HG03108 (cell line): Measurements from ENCODE around the gene SGSM2.

Source experiments
- ATAC-seq: cut with Tn5 transposase; IDR thresholded peaks from one replicate; pipeline ENCODE4 v1.9.1; 2021; ENCODE audit warnings: moderate library complexity; ENCODE audit not compliant: unreplicated experiment

SGSM2 gene

DNA sequence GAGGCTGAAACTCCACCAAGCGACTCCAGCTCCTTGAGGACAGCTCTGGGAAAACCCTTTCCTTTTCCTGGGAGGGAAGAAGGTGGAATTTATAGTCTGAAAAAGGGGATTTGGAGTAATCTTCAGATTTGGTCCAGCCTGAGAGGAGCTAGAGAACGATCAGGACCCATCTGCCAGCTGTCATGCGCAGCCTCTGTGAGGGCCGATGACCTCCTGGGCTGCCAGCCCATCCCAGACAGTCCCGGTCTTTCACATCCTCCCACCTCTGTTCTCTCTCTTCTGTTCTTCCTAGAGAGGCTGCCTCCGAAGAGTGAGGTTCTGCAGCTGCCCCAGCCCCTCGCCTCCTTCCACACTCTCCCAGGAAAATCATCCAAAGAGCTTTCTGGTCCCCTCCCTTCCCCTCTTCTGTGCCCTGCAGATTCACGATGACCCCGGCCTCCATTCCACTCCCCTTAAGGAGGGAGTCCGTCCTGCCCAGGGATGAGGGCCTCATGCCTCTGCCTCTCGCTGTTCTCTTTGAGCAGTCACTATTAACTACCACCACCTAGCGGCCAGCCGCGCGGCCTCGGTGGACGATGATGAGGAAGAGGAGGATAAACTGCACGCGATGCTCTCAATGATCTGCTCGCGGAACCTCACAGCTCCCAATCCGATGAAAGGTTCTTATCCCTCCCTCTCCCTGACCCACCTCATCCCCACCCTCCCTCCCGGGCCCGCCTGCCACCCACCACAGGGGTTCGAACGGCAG lies 29.6 kb downstream of the SGSM2 start:
- ATAC-seq: no peak

DNA sequence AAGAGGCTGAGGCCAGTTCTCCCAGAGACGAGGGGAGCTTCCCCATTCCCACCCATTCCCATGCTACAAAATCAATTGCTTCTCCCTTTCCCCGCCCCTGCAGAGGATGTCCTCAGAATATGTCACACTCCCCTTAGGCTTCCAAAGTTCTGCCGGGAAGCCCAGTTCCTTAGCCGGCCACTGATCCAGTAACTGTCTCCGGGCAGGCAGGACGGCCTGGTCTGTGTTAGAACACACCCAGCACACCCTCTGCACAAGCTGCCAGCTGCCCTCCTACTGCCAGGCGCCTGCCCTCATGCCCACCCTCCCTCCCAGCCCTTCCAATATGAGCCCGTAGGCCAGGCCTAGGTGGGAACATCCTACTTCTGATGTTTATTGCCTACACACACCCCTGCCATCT lies 31.1 kb downstream of the SGSM2 start:
- ATAC-seq: no peak

DNA sequence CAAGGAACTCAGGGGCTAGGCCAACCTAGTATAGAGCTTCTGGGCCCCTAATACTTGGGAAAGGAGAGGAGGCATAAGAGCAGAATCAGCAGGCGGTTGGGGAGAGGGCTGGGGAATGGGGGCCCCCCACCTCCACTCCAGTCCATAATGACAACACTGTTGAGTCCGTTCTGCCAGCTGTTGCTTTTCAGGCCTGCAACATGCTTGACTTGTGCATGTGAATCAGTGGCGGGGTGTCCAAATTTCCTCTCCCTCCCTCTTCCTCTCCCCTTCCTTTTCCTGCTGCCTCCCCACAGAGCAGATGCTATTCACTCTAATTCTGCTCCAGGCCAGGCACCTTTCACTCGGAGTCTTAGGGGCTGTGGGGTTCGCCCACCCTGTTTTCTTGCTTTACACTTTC lies 31.7 kb downstream of the SGSM2 start:
- ATAC-seq: no peak

DNA sequence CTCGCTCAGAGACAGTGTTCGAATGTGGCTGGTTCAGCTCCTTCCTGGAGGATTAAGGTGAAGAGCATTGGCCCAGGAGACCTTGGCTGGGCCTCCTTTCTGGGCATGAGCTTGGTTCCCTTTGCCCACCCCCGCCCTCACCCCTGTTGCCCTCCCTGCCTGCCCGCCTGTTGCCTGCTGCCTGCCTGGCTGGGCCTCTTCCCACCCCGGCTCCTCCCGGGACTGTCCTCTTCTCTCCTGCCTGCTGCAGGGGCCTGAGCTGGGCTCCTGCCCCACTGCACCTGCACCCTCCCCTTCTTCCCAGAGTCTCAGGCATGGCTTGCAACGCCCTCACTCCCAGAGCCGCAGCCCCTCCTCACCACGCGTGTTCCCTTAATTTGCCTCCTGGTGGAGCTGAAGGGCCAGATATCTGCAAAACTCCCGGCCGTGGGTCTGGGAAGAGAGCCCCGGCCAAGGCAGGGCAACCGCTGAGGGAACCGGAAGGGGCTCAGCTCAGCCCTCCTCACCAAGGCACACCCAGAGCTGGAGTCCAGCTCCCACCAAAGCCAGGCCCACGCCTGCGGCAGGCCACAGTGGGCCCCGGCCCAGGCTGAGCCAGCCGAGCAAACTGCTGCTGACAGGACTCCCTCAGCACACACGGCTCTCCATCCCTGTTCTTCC lies 32.4 kb downstream of the SGSM2 start:
- ATAC-seq: no peak

DNA sequence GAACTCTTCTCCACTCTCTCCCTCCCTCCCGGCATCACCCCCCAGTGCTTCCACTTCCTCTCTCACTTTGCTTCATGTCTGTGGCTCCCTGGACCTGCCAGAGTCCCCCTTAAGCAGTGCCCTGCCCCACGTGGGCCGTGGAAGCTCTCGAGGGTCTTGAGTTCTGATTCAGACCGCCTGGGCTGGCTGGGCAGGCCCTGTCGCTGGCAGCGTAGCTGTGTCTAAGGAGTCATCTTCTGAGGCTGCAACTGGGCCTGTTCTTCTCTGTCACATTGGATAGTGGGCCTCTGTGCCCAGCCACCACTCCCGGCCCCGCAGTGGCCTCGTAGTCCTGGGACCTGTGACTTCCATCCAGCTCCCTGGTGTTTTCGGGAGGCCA lies 32.9 kb downstream of the SGSM2 start:
- ATAC-seq: no peak

DNA sequence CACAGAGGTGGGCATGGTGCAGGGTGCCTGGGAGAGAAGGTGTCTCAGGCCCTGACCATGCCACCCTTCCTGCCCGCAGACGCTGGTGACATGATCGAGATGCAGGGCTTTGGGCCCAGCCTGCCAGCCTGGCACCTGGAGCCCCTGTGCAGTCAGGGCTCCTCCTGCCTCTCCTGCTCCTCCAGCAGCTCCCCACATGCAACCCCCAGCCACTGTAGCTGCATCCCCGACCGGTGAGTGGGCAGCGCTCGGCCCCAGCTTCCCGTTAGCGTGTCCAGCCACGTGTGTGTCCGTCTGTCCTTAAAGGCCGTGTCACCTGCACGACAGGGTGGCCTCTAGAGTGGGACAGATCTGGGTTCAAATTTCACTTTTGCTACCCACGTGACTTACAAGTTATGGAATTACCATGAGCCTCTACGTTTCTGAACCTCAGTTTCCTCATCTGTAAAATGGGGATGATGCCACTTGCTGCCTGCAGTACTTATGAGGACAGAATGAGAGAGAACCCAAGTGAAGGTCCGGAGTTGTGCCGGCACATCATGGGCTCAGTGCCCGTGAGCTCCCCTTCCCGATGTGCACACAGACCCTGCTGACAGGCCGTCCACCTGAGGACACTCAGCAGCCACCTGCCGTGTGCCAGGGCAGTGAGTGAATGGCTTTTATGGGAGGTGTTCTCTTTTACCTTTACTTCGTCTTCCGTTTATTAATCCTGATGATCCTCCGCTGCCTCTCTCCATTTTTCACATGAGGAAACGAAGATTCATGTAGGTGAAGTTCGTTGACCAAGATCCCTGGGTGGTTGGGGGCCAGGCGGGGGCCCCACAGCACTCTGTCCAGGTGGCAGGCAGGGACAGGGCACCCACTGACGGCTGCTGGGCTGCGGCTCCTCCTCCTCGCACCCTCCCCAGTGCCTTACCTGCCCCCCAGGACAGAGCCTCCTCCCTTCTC lies 34.2 kb downstream of the SGSM2 start:
- no peak for ATAC-seq

DNA sequence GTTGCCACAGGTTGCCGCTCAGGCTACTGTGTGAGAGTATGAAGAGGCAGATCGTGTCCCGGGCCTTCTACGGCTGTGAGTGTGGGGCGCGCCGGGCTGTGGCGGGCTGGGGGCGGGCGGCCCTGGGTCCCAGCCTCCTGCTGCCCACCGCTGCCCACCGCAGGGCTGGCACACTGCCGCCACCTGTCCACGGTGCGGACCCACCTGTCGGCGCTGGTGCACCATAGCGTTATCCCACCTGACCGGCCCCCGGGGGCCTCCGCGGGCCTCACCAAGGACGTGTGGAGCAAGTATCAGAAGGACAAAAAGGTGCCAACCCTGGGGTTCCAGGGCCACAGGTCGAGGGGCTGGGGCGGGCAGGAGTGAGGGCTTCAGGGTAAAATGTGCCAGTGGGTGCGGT lies 34.9 kb downstream of the SGSM2 start:
- no peak for ATAC-seq

DNA sequence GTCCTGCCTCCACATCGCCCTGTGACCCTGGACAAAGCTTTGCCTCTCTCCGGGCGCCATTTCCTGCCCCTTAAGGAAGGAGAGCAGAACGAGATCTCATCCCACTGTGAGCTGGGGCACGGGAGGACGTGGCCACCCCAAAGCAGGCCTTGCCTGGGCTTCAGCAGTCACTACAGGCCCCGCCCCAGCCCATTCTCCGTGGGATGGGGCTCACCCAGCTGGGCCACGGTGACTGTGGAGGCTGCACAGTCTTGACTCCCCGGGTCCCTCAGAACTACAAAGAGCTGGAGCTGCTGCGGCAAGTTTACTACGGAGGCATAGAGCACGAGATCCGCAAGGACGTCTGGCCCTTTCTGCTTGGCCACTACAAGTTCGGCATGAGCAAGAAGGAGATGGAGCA lies 35.4 kb downstream of the SGSM2 start:
- no peak for ATAC-seq

DNA sequence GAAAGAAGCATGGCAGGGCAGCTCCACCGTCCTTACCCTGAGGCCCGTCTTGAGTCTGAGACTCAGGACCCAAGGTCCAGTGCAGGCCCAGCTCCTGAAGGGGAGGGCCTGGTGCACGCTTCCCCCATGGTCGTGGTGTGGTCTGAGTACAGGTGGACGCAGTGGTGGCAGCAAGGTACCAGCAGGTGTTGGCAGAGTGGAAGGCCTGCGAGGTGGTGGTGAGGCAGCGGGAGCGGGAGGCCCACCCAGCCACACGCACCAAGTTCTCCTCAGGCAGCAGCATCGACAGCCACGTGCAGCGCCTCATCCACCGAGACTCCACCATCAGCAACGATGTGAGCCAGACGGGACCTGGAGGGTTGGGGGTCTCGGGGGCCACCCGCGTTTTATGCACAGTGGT lies 35.9 kb downstream of the SGSM2 start:
- no peak for ATAC-seq

DNA sequence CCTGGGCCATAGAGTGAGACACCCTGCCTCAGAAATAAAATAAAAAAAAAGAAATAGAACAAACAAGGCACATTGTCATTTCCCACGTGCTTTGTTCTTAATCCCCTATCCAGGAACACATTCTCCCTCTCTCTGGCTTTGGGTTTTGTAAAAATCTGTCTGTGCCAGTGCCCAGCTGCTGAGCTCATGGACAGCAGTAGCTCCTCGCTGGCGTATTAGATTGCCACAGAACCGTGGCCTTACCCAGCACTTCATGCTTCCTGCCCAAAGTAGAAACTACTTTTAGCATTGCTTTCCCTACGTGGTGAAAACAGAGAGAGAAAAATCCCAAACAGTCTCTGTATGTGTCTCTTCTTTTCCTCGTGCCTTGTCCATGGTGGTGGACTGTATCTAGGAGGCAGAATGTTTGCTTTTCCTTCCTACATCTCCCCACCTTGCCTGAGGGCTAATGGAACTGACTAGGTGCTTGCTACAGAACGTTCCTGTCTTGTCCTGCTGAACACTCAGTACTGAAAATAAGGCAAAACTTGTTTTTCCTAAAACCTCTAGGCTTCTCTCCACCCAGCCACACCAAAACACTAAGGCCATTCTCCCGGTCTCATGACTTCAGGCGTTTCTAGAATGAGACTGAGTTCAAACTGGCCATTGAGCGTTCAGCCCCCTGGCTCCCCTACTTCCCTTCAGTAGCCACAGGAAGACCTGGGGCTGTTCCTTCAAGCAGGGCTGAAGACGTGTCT lies 37.4 kb downstream of the SGSM2 start:
- ATAC-seq: no peak

DNA sequence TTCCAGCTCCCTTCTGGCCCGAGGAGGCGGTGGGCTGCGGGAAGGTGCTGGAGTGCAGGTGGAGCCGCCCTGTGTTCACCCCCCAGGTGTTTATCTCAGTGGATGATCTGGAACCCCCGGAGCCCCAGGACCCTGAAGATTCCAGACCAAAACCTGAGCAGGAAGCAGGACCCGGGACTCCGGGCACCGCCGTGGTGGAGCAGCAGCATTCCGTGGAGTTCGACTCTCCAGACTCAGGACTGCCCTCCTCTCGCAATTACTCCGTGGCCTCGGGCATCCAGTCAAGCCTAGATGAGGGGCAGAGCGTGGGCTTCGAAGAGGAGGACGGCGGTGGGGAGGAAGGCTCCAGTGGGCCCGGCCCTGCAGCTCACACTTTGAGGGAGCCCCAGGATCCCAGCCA lies 38.1 kb downstream of the SGSM2 start:
- ATAC-seq: no peak

DNA sequence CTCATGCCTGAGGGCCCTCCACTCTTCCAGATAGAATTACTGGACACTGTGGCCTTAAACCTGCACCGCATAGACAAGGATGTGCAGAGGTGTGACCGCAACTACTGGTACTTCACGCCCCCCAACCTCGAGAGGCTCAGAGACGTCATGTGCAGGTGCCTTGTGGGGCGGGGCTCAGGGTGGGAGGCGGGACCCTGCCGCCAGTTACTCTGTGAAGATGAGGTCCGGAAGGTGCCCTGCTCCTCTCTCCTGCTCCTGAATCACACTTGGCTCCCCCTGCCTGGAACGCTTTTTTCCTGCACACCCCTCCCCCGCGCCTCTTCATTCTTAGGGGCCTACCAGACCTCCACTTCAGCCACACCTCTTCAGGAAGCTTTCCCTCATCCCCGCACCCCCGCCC lies 38.8 kb downstream of the SGSM2 start:
- no peak for ATAC-seq

DNA sequence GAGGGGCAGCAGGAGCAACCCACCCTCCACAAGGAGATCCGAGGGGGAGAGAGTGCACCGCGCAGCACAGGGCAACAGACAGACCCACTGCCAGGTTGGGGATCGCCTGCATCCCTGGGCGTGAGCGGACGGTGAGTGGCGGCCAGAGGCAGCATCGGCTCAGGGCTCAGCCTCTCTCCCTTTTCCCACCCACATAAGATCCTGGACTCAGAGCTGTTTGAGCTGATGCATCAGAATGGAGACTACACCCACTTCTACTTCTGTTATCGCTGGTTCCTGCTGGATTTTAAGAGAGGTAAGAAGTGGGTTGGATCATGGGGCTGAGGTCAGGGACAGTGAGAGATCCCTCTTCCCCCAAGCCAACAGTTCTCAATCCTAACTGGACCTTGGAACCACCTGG lies 40.4 kb downstream of the SGSM2 start:
- ATAC-seq: no peak

DNA sequence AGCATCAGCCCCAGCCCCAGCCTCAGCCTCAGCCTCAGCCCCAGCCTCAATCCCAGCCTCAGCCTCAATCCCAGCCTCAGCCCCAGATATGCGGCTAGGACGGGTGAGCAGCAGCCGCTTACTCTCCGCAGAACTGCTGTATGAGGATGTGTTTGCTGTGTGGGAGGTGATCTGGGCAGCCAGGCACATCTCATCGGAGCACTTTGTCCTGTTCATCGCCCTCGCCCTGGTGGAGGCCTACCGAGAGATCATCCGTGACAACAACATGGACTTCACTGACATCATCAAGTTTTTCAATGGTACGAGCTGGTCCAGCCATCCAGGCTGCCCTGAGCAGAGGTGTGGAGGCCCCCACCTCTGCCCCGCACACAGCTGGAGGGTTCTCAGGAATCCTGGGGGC lies 41.6 kb downstream of the SGSM2 start:
- ATAC-seq: no peak

DNA sequence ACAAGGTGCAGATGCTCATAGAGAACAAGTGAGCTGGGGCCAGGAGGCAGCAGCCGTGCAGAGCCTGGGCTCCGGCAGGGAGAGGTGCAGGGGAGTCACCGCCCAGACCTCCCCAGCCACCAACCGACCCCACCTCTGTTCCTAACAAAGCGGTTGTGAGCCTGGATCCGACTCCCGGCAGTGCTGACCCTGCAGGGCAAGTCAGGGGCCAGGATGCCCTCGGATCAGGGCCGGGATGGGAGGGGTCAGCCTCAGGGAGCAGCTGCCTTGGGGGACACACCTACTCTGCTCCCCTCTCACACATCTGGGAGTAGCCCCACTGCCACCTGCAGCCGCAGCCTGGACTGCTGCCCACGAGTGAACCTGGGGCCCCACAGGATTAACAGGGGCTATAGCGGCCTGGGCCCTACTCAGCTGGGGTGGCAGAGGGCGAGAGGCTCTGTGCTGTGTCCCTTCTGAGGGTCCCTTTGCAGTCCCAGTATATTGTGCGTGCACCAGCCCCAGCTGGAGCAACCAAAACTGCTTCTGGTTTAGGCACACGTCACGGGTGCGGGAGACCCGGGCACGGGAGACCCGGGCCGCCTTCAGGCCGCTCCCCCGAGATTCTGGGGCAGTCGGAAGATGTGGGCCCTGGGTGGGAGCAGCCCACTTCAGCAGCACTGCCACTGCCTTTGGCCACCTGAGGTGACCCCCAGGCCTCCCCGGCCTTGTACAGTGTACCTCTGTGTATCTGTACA lies 42.4 kb downstream of the SGSM2 start:
- ATAC-seq: no peak

DNA sequence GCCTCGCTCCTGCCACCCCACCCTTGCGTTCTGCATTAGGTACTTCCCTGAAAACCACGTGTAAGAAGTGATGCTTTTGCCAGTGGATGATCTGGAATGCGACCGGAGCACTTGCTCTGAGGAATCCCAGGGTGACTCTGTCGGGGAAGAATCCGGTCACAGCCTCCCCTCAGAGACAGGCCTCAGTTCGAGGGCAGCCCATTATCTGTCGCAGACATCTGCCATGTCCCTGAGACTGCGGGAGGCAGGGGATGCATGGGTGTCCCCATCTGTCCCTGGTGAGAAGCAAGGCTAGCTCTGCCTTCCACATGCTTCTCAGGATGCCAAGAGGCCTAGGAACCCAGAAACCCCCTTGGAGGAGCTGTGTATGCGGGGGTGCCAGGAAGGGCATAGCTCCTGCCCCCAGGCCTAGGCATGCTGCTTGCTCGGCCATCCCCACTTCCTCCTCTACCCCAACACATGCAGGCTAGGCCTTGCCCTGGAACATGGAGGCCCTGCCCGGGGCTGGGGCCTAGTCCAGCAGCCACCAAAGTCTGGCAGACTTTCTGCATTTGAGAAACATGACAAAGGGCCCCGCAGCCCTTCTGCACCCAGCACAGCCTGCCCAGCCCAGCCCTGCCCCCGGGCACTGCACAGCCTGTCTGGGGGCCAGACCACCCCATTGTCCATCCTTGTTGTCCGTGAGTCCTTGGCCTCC lies 43.1 kb downstream of the SGSM2 start:
- no peak for ATAC-seq

DNA sequence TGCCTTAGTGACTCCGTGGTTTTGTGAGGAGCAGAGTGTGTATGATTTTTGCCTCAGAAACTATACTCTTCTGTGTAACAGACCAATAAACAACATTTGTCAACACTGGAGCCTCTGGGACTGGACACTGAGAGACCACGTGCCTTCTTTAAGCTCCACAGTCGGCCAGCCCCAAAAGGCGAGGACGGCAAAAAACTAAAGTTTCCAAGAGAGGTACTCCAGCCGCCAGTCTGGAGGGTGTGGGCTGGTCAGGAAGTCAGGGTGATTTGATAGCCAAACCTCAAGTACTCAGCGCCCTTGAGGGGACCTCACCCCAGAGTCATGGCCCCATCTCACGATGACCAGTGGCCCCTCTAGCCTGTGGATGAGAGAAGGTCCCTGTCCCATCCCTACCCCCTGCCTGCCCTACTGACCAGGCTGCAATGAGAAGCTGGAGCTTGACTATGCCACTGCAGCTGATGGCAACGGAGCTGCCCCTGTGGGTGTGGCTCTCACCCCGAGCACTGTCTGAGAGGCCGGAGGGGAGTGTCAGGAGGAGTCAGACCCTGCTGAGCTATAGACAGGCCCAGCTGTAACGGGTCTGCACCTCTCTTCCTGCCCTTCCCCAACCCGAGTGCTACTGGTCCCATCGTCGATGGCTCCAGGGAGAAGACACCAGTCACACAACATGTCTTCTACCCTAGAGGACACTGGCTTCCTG lies 43.8 kb downstream of the SGSM2 start:
- no peak for ATAC-seq

DNA sequence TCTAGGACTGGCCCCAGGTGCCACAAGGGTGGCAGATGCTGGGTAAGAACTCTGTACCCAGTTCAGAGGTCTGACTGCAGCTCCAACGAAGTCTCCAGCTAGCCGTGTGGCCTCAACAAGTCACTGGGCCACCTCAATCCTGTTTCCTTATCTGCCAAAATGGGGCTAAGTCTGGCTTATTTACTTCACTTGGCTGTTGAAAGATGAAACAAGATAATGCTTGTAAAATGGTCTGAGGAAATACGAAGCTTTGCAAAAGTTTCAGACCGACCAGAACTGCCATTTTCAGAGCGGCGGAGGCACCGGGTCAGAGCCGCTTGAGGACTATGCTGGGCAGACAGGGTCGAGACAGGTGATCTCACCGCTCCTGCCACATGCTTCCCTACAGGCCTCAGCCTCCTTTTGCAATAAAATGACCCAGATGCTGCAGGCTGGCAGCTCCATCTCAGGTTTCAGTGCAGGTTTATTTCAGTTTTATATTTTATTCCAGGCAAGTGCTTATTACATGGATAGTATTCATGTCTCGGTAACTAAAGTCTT lies 46.4 kb downstream of the SGSM2 start:
- ATAC-seq: no peak
